B cell (primary cell): ENCODE measurements around the gene TDRD6.

Experiments
- EZH2 ChIP-seq: IDR thresholded peaks from 2 replicates; pipeline ENCODE4 v1.6.1; 2012; ENCODE audit warnings: borderline replicate concordance, low read depth, mild to moderate bottlenecking, moderate library complexity, low read length; ENCODE audit not compliant: insufficient read depth, poor library complexity, severe bottlenecking
- TF ChIP-seq, protein P1 (sequence below): fragments of 200-600 bp; IDR thresholded peaks from one replicate; pipeline ENCODE4 v1.8.0; 2022; ENCODE audit warnings: antibody characterized with exemption, mild to moderate bottlenecking

DNA sequence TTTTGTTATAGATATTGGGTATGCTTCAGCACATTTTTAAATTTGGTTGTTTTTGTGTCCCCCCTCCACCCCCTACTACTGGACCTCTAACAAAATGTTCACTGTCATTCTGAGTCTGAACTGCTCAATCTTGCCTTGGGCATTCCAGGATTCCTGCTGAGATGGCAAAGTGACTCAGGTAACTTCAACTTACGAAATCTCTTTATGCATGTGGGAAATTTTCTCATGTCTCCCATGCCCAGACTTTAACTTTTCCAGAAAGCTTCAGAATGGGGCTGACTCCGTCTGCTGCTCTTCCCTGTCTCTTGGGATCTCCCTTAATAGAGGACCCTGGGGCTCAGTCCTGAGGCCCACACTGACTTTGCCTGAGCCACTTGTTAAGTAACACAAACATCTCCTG, 49.0 kb upstream of the TDRD6 start:
- TF ChIP-seq, protein P1, sequence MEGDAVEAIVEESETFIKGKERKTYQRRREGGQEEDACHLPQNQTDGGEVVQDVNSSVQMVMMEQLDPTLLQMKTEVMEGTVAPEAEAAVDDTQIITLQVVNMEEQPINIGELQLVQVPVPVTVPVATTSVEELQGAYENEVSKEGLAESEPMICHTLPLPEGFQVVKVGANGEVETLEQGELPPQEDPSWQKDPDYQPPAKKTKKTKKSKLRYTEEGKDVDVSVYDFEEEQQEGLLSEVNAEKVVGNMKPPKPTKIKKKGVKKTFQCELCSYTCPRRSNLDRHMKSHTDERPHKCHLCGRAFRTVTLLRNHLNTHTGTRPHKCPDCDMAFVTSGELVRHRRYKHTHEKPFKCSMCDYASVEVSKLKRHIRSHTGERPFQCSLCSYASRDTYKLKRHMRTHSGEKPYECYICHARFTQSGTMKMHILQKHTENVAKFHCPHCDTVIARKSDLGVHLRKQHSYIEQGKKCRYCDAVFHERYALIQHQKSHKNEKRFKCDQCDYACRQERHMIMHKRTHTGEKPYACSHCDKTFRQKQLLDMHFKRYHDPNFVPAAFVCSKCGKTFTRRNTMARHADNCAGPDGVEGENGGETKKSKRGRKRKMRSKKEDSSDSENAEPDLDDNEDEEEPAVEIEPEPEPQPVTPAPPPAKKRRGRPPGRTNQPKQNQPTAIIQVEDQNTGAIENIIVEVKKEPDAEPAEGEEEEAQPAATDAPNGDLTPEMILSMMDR: no peak
- no peak for TF ChIP-seq EZH2
